ENCODE results near the gene FAM83F.
"Not testable (repeated sequence)": the region's sequence is repeated elsewhere in the genome, so short reads cannot be mapped to it uniquely, and the experiment has no call there.

FAM83F gene

DNA sequence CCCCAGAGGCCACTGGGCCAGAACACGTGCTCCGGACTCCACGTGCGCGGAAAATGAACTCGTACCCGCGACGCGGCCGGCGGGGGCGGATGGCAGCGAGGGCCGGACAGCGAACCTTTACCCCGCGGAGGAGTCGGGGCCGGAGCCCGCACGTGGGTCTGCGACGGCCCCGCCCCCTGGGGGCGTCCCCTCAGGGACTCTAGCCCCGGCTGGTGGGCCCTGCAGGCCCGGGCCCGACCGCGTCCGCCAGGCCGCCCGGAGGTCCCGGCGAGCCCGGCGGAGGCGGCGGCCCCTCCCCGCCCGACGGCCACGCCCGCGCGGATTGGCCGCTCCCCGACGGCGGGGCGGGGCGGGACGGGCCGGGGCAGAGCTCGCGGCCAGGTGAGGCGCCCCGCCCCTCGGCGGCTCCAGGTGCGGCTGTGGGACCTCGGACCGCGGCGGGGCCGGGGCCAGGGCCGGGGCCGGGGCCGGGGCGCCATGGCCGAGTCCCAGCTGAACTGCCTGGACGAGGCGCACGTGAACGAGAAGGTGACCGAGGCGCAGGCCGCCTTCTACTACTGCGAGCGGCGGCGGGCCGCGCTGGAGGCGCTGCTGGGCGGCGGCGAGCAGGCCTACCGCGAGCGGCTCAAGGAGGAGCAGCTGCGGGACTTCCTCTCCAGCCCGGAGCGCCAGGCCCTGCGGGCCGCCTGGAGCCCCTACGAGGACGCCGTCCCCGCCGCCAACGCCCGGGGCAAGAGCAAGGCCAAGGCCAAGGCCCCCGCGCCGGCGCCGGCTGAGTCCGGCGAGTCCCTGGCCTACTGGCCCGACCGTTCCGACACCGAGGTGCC, at the start of gene FAM83F:
Gene FAM83F (plus strand): TSS at position 389 of the 827 bp plus-strand sequence. CDS start 89 bp downstream, at position 478.
- DNase-seq (ENCODE audit: low read depth): no peak
- TF ChIP-seq, protein P1, sequence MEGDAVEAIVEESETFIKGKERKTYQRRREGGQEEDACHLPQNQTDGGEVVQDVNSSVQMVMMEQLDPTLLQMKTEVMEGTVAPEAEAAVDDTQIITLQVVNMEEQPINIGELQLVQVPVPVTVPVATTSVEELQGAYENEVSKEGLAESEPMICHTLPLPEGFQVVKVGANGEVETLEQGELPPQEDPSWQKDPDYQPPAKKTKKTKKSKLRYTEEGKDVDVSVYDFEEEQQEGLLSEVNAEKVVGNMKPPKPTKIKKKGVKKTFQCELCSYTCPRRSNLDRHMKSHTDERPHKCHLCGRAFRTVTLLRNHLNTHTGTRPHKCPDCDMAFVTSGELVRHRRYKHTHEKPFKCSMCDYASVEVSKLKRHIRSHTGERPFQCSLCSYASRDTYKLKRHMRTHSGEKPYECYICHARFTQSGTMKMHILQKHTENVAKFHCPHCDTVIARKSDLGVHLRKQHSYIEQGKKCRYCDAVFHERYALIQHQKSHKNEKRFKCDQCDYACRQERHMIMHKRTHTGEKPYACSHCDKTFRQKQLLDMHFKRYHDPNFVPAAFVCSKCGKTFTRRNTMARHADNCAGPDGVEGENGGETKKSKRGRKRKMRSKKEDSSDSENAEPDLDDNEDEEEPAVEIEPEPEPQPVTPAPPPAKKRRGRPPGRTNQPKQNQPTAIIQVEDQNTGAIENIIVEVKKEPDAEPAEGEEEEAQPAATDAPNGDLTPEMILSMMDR (conservative IDR thresholded peaks at IDR 0.05; ENCODE audit: control insufficient read depth, insufficient read depth, low read depth, low read length): no peak
- H3K4me3 ChIP-seq (ENCODE audit: control insufficient read depth, low read depth, low read length): no peak within 1 kb of the TSS

DNA sequence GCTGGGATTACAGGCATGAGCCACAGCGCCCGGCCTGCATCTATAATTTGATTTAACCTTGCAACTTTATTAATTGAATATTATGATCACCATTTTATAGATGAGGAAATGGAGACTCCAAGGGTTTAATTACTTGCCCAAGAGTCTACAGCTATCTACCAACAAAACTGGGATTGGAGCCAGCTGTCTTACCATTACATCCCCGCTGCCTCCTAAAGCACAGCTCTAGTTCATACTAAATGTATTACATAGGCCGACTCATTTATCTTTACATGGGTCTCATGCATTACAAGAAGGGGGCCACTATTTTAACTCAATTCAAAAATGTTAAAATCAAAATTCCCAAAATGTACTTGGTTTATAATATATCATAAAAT, 48.6 kb upstream of the FAM83F start:
- DNase-seq (ENCODE audit: low read depth): no peak
- TF ChIP-seq, protein P1 (conservative IDR thresholded peaks at IDR 0.05; ENCODE audit: control insufficient read depth, insufficient read depth, low read depth, low read length): no peak

GRCh38 chr22:39946503-39947219, 48.1 kb upstream of the FAM83F start:
- TF ChIP-seq, protein P1 (conservative IDR thresholded peaks at IDR 0.05; ENCODE audit: control insufficient read depth, insufficient read depth, low read depth, low read length): no peak
- no peak for DNase-seq (ENCODE audit: low read depth)
- H3K4me3 ChIP-seq (ENCODE audit: control insufficient read depth, low read depth, low read length): no peak overlapping the region

More for the DNA sequence above, 48.6 kb upstream of the FAM83F start:
- H3K4me3 ChIP-seq (ENCODE audit: control insufficient read depth, low read depth, low read length): no peak overlapping the region

GRCh38 chr22:39947220-39948216, 47.2 kb upstream of the FAM83F start:
- no peak for DNase-seq (ENCODE audit: low read depth)
- H3K4me3 ChIP-seq (ENCODE audit: control insufficient read depth, low read depth, low read length): no peak overlapping the region
- TF ChIP-seq, protein P1 (conservative IDR thresholded peaks at IDR 0.05; ENCODE audit: control insufficient read depth, insufficient read depth, low read depth, low read length): no peak

DNA sequence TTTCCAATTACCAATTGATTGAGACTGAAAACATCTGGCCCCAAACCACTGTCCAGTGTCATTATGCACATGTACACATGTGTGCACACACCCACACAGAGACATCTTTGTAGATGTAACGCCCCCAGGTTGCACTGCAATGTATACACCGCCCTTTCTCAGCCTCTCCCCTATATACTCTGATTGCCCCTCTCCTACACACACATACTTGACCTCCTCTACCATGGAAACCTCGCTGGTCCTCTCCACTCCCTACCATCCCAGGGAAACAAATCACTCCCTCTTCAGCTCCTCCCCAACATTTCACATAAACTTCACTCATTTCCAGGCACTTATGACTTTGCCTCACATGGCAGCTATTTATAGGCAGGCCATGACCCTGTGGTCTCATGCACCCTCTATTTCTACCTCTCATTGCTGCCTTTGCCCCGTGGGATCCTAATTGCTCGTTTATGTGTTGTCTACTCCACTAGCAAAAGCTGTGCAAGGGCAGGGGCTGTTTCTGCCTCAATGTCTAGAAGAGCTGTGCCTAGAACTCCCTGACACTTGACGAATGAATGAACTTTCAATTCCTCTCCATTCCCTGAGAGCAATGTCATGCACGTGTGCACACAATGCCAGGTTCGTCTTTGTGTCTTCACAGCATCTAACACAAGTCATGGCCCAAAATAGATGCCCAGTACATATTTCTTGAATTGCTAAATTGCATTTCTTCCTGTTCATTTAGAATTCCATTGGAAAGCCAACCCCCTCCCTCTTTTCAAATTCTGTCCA, 44.6 kb upstream of the FAM83F start:
- DNase-seq (ENCODE audit: low read depth): no peak
- TF ChIP-seq, protein P1 (conservative IDR thresholded peaks at IDR 0.05; ENCODE audit: control insufficient read depth, insufficient read depth, low read depth, low read length): no peak

GRCh38 chr22:39951603-39952293, 43.0 kb upstream of the FAM83F start:
- H3K4me3 ChIP-seq (ENCODE audit: control insufficient read depth, low read depth, low read length); DNase-seq (ENCODE audit: low read depth): not testable (repeated sequence)

More for the DNA sequence above, 44.6 kb upstream of the FAM83F start:
- H3K4me3 ChIP-seq (ENCODE audit: control insufficient read depth, low read depth, low read length): no peak overlapping the region
